ENCODE results near the gene TPT1. TPM values are rescaled to one million over a fixed set of nuclear protein-coding genes. Genes with fewer than 3 reads are reported as not detected.

TPT1 gene
- total RNA-seq, 2 experiments from 2014 or later = 3,533 to 3,563 TPM

DNA sequence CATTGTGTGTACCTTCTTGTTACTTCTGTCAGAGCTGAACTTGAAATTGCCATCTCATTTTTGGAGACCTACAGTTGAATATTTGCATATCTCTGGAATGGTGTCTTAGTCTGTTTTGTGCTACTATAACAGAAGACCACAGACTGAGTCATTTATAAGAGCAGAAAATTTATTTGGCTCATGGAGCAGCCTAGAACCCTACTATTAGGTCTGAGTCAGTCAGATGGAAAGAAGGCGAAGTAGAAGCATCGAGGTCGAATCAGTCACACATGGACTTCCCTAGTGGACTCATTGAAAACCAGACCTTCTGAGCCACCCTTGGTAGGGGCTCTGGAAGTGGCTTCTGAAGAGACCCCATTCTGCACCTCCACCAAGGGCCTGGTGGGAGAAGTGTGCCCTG is 33.9 kb upstream of the TPT1 start:
- Mint-ChIP-seq H3K27me3 (no peaks in the 10 kb centered on the region), H3K36me3 (ENCODE audit: low read depth) (no peaks in the 10 kb centered on the region), H3K4me1 (ENCODE audit: low read depth) (peaks cover 7% of the 10 kb centered on the region), H3K27ac (no peak overlapping the region), H3K9me3 (no peaks in the 10 kb centered on the region), H3K4me3 (no peak overlapping the region)
- TF ChIP-seq, protein P1, sequence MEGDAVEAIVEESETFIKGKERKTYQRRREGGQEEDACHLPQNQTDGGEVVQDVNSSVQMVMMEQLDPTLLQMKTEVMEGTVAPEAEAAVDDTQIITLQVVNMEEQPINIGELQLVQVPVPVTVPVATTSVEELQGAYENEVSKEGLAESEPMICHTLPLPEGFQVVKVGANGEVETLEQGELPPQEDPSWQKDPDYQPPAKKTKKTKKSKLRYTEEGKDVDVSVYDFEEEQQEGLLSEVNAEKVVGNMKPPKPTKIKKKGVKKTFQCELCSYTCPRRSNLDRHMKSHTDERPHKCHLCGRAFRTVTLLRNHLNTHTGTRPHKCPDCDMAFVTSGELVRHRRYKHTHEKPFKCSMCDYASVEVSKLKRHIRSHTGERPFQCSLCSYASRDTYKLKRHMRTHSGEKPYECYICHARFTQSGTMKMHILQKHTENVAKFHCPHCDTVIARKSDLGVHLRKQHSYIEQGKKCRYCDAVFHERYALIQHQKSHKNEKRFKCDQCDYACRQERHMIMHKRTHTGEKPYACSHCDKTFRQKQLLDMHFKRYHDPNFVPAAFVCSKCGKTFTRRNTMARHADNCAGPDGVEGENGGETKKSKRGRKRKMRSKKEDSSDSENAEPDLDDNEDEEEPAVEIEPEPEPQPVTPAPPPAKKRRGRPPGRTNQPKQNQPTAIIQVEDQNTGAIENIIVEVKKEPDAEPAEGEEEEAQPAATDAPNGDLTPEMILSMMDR (IDR thresholded peaks at IDR 0.05) = no peak
- intact Hi-C loops (cut with micrococcal nuclease) = loop anchor here (5.0 kb wide), 1 partner anchor 117 kb away; no protein-coding TSS in a partner anchor
- ChIA-PET POLR2A (no interaction called here), CTCF (interaction anchor here (1.6 to 2.7 kb wide), 2 partner anchors 19 to 33 kb away, joined by 4 to 10 read pairs; no protein-coding TSS in a partner anchor)
- no peak for ATAC-seq
- DNase-seq = no peak

DNA sequence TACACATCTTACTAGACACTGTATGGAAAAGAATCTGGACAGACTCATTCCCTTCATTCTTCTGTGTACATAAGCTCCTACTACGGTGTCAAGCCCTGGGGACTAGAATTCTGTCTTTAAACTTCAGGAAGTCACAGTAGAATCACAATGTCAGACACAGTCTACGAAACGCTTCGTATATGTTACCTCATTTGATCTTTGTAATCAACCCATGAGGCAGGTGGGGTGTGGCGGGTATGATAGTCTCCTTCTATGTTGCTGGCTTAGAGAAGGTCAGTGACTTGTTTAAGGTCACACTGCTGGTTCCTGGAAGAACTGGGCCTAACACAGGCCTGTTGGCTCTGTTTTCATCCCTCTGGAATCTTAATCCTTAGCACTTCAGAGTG is 32.2 kb upstream of the TPT1 start:
- H3K4me3 Mint-ChIP-seq = no peak overlapping the region
- ChIA-PET CTCF (interaction anchor here (5.3 to 7.3 kb wide), 2 partner anchors 13 to 20 kb away, joined by 44 to 103 read pairs; no protein-coding TSS in a partner anchor), POLR2A (interaction anchor here (0.9 kb wide), 1 partner anchor 22 kb away, joined by 3 read pairs; no protein-coding TSS in a partner anchor)
- peaks cover 4% of the 10 kb centered on the region for H3K36me3 Mint-ChIP-seq (ENCODE audit: low read depth)
- TF ChIP-seq, protein P1 (IDR thresholded peaks at IDR 0.05) = no peak
- intact Hi-C loops (cut with micrococcal nuclease) = loop anchor here (5.0 kb wide), 1 partner anchor 119 kb away; no protein-coding TSS in a partner anchor
- H3K27me3 Mint-ChIP-seq = no peaks in the 10 kb centered on the region
- peaks cover 17% of the 10 kb centered on the region for H3K4me1 Mint-ChIP-seq (ENCODE audit: low read depth)
- ATAC-seq (peak; percentile 32), DNase-seq (no peak)
- no peaks in the 10 kb centered on the region for H3K9me3 Mint-ChIP-seq
- no peak overlapping the region for H3K27ac Mint-ChIP-seq

DNA sequence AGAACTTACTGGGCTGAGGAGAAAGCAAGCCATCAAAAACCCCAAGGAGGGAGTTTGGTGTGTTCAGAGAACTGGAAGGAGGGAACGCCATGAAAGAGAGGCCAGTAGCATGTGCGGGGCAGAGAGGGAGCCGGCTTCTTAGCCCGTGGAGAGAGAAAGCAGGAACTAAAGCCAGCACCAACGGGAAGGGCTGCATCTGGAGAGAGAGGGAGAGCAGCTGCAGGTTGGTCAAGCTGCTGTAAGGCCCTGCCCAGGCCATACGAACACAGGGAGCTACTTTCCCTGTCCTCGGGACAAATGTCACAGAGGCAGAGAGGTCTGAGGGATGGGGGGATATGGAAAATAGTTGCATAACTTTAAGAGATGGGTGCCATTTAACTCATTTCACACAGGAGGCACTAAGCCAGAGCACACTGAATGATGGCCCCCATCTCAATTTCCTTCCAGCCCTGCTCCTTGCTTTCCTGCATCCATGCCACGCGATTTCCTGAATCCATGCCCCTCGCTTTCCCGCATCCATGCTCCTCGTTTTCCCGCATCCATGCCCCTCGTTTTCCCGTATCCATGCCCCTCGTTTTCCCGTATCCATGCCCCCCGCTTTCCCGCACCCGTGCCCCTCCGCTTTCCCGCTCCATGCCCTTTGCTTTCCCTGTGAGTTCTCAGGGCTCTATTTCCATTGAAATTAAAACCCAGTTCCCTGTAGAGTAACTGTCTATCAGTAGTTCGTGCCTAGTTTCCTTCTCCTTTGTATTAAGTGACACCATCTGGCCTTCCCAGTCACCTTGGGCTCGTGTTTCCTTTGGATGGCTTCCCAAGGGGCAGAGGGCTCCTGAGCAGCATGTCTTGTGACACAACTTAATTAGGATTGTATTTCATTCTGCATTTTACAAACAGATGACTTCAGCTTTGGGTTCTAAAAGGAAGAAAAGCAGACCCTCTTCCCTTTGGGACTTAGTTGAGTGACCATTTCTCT is 31.5 kb upstream of the TPT1 start:
- H3K4me3 Mint-ChIP-seq = no peak overlapping the region
- intact Hi-C loops (cut with micrococcal nuclease) = loop anchor here (5.0 kb wide), 1 partner anchor 120 kb away; no protein-coding TSS in a partner anchor
- TF ChIP-seq, protein P1 (IDR thresholded peaks at IDR 0.05) = no peak
- H3K9me3 Mint-ChIP-seq = no peaks in the 10 kb centered on the region
- no peak for ATAC-seq
- H3K27ac Mint-ChIP-seq = no peak overlapping the region
- DNase-seq = no peak
- peaks cover 24% of the 10 kb centered on the region for H3K4me1 Mint-ChIP-seq (ENCODE audit: low read depth)
- peaks cover 4% of the 10 kb centered on the region for H3K36me3 Mint-ChIP-seq (ENCODE audit: low read depth)
- POLR2A ChIA-PET = interaction anchor here (0.9 to 1.5 kb wide), 2 partner anchors 22 to 32 kb away, joined by 3 read pairs; partner anchors contain the start of gene TPT1
- CTCF ChIA-PET = interaction anchor here (0.8 to 7.3 kb wide), 17 partner anchors 14 to 109 kb away, joined by 3 to 103 read pairs (median 9); partner anchors contain the start of genes COG3, SLC25A30 and TPT1
- no peaks in the 10 kb centered on the region for H3K27me3 Mint-ChIP-seq

DNA sequence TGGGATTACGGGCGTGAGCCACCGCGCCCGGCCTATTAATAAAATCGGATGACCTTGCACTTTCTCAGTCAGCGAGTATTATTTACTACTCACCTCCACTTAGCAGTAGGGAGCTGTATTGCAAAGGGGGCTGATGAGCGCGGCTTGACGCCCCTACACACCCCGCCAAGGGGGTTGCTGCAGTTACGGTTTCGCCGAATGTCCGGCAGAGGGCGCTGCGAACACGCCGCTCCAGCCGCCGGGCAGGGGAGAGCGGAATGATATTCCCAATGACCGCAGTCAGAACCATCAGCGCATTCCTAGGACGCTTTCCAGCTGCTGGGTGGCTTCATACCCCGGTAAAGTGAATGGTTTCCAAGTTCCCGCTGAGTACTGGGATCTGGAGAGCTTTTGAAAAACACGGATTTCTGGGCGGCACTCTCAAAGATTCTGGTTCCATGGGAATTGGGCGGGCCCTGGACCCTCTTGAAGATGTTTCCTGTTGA is 30.0 kb upstream of the TPT1 start:
- peaks cover 33% of the 10 kb centered on the region for H3K4me1 Mint-ChIP-seq (ENCODE audit: low read depth)
- no peak overlapping the region for H3K27ac Mint-ChIP-seq
- TF ChIP-seq, protein P1 (IDR thresholded peaks at IDR 0.05) = peak; percentile 98
- ChIA-PET CTCF (interaction anchor here (0.6 to 7.3 kb wide), 49 partner anchors 8 to 944 kb away, joined by 3 to 103 read pairs (median 4); partner anchors contain the start of genes COG3, SLC25A30 and TPT1), POLR2A (interaction anchor here (1.2 to 1.6 kb wide), 3 partner anchors 25 to 94 kb away, joined by 3 to 5 read pairs (median 4); partner anchors contain the start of gene TPT1)
- intact Hi-C loops (cut with micrococcal nuclease) = loop anchor here (5.0 kb wide), 1 partner anchor 121 kb away; no protein-coding TSS in a partner anchor
- H3K27me3 Mint-ChIP-seq = no peaks in the 10 kb centered on the region
- no peak overlapping the region for H3K4me3 Mint-ChIP-seq
- no peaks in the 10 kb centered on the region for H3K9me3 Mint-ChIP-seq
- DNase-seq (peak; percentile 43), ATAC-seq (no peak)
- H3K36me3 Mint-ChIP-seq (ENCODE audit: low read depth) = peaks cover 9% of the 10 kb centered on the region
